Activated CD8-positive, alpha-beta T cell treated with anti-CD3 and anti-CD28 coated beads for 36 hours (primary cell): ENCODE measurements around the gene TSPAN4. TPM values are rescaled to one million over a fixed set of nuclear protein-coding genes. Genes with fewer than 3 reads are reported as not detected.

Experiments used
- ATAC-seq: fragments of 200-7000 bp; cut with Tn5 transposase; one replicate; pipeline ENCODE4 v1.10.0; 2021; ENCODE audit warnings: mild to moderate bottlenecking, moderate library complexity
- CTCF ChIA-PET: fragments of 350-600 bp; sonication (Branson Sonifier 250); formaldehyde crosslinking; loops from one replicate; lab custom pipeline; 2021; ENCODE audit warnings: antibody characterized with exemption; lab: Charles Lee
- POLR2A ChIA-PET: fragments of 350-600 bp; sonication (Branson Sonifier 250); formaldehyde crosslinking; loops from one replicate; lab custom pipeline; 2021; ENCODE audit warnings: antibody characterized with exemption; lab: Charles Lee
- DNase-seq: peaks from one replicate; pipeline ENCODE4 v3.0.0-alpha.2; 2020
- H3K27ac Mint-ChIP-seq: one replicate; pipeline ENCODE4 v1.8.0; 2021; ENCODE audit warnings: mild to moderate bottlenecking, mixed read lengths
- H3K27me3 Mint-ChIP-seq: one replicate; pipeline ENCODE4 v1.8.0; 2021; ENCODE audit warnings: mixed read lengths
- H3K36me3 Mint-ChIP-seq: one replicate; pipeline ENCODE4 v1.8.0; 2021; ENCODE audit warnings: low read depth, mixed read lengths
- H3K4me1 Mint-ChIP-seq: one replicate; pipeline ENCODE4 v1.8.0; 2021; ENCODE audit warnings: low read depth, mixed read lengths
- H3K4me3 Mint-ChIP-seq: one replicate; pipeline ENCODE4 v1.8.0; 2021; ENCODE audit warnings: mild to moderate bottlenecking, moderate library complexity, mixed read lengths
- H3K9me3 Mint-ChIP-seq: one replicate; pipeline ENCODE4 v1.8.0; 2021; ENCODE audit warnings: mixed read lengths
- intact Hi-C: fragments of 100-400 bp; cut with micrococcal nuclease; formaldehyde crosslinking; loops from one replicate; pipeline ENCODE4 v1.10.0; 2022
- total RNA-seq, 2 experiments: library from RNA; stranded (reverse); gene quantifications; one replicate each; pipeline ENCODE4 v1.2.3, GENCODE V29; 2021
- TF ChIP-seq, protein P1 (sequence below): fragments of 200-600 bp; IDR thresholded peaks from one replicate; pipeline ENCODE4 v1.8.0; 2022; ENCODE audit warnings: antibody characterized with exemption, mild to moderate bottlenecking

TSPAN4 gene
- total RNA-seq, 2 experiments from 2014 or later, result 15.4 to 16.0 TPM

DNA sequence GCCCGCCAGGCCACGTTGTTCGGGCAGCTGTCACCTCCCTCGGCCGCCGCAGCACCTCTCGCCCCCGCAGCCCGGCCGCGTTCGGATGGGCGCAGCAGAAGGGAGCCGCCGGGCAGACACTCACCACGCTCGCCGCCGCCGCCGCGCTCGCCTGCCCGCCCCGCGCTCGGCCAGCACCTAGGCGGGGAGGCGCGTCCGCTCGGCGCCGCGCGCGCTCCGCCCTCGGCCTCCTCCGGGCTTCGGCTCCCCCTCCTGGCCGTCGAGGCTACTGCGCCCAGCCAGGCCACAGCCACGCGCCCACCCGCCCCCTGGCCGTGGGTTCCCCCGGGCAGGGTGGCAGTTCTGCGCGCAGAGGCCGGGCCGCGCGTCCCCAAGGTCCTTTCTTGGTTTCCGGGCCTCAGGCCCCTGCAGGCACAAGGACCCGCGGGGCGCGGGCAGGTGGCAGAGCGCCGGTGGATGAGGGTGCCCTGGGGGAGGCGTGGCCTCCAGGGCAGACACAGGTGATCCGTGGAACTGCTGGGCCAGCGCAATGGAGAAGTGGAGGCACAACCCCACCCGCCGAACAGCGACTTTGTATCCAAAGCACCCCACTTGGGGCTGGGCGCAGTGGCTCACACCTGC is 44.4 kb upstream of the TSPAN4 start, which contains the start of gene SLC25A22:
SLC25A22 (minus strand) TSS at position 189 of the 621 bp plus-strand sequence. CDS start 3,275 bp downstream, outside the sequence.
- ATAC-seq (peak; percentile 64), DNase-seq (peak; percentile 87)
- Mint-ChIP-seq H3K36me3 (peaks cover 9% of the 10 kb centered on the region), H3K9me3 (no peaks in the 10 kb centered on the region), H3K4me3 (peak within 1 kb of the TSS; percentile 77), H3K27ac (peak within 1 kb of the TSS; percentile 80), H3K4me1 (peaks cover 14% of the 10 kb centered on the region), H3K27me3 (no peaks in the 10 kb centered on the region)
- TF ChIP-seq, protein P1, sequence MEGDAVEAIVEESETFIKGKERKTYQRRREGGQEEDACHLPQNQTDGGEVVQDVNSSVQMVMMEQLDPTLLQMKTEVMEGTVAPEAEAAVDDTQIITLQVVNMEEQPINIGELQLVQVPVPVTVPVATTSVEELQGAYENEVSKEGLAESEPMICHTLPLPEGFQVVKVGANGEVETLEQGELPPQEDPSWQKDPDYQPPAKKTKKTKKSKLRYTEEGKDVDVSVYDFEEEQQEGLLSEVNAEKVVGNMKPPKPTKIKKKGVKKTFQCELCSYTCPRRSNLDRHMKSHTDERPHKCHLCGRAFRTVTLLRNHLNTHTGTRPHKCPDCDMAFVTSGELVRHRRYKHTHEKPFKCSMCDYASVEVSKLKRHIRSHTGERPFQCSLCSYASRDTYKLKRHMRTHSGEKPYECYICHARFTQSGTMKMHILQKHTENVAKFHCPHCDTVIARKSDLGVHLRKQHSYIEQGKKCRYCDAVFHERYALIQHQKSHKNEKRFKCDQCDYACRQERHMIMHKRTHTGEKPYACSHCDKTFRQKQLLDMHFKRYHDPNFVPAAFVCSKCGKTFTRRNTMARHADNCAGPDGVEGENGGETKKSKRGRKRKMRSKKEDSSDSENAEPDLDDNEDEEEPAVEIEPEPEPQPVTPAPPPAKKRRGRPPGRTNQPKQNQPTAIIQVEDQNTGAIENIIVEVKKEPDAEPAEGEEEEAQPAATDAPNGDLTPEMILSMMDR, result peak; percentile 89
- ChIA-PET POLR2A (interaction anchor here (0.7 to 1.5 kb wide), 4 partner anchors 12 to 23 kb away, joined by 4 to 8 read pairs (median 4); partner anchors contain the start of gene RPLP2), CTCF (interaction anchor here (2.3 kb wide), 1 partner anchor 11 kb away, joined by 7 read pairs; the partner anchor contains the start of gene RPLP2)
- intact Hi-C loops, result no loop called here

DNA sequence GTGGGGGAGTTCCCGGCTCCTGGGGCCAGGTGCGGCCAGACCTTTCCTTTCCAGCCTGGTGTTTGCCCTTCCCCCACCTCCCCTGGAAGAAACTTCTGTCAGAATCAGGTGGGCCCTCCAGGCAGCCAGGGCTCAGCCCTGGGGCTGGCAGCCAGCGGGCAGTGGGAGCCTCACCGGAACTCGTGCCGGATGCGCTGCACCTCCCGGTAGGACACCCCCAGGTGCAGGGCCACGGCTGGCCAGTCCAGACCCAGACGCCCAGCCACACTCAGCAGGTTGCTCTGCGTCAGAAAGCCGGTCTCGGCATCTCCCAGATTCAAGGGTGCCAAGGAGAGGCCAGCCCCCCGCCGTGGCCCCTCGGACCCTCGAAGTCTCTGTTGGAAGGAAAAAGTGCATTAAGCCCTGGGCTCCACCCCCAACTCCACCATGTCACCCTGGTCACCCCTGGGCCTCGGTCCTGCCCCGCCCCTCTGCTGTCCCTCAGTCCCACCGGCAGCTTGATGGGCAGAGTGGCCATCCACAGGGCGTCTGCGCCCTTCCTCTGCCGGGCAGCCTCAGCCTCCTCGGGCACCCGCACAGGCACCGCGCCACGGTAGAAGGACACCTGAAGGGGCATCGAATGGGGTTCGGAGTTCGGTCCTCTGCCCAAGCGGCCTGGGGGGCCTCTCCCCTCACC is 42.9 kb upstream of the TSPAN4 start:
- H3K9me3 Mint-ChIP-seq, result no peaks in the 10 kb centered on the region
- H3K27me3 Mint-ChIP-seq, result no peaks in the 10 kb centered on the region
- intact Hi-C loops, result no loop called here
- H3K4me1 Mint-ChIP-seq, result peaks cover 12% of the 10 kb centered on the region
- ATAC-seq (no peak), DNase-seq (no peak)
- CTCF ChIA-PET, result no interaction called here
- H3K36me3 Mint-ChIP-seq, result peaks cover 2% of the 10 kb centered on the region
- POLR2A ChIA-PET, result interaction anchor here (0.7 to 1.8 kb wide), 6 partner anchors 8 to 14 kb away, joined by 3 to 9 read pairs (median 4); partner anchors contain the start of gene RPLP2
- TF ChIP-seq, protein P1, result no peak
- no peak overlapping the region for H3K27ac Mint-ChIP-seq
- no peak overlapping the region for H3K4me3 Mint-ChIP-seq

DNA sequence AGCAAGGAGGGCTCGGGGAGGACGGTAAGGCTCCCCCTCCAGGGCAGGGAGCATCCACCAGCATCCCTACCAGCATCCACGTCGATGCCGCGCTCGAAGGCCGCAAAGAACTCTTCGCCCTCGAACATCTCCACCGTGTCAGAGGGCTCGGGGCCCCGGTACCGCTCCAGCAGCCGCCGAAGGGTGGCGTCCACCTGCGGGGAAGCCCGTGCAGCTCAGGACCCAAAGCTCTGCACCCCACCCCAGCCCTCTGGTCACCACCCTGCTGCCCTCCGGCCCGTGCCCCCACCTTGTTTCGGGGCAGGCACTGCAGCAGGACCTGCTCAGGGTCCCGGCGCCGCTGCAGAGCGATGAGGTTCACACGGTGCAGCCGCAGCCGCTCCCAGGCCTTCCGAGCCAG is 42.2 kb upstream of the TSPAN4 start:
- CTCF ChIA-PET, result no interaction called here

DNA sequence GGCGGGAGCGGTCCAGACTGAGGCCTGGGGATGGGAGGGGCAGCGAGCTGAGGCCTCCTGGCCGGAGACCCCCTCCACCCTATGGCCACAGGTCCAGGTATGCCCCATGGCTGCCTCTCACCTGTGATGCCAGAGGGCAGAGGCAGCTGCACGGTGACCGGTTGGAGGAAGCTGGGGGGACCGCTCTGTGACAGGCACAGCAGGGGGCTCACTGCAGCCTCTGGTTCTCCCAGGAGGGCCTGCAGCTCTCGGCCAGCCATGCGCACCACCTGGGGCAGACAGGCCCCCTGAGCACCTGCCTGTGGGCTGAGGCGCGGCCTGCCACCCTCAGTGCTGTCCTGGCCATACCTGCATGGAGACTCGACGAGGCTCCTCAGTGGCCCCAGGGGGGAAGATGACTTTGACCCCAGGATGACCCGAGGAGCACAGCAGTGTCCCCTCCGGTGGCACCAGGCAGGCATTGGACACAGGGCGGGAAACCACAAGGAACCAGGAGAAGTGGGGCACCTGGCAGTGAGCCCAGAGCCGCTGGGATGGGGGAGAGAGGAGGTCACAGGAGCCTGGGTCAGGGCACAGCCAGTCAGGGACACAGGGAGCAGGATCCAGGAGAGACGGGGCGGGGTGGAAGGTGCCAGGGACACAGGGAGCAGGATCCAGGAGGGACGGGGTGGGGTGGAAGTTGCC is 41.4 kb upstream of the TSPAN4 start:
- Mint-ChIP-seq H3K27ac (no peak overlapping the region), H3K9me3 (no peaks in the 10 kb centered on the region), H3K27me3 (no peaks in the 10 kb centered on the region), H3K4me3 (no peak overlapping the region), H3K36me3 (peaks cover 2% of the 10 kb centered on the region), H3K4me1 (peaks cover 6% of the 10 kb centered on the region)
- DNase-seq, result no peak
- ATAC-seq, result no peak
- CTCF ChIA-PET, result no interaction called here
- TF ChIP-seq, protein P1, result no peak
- POLR2A ChIA-PET, result interaction anchor here (0.7 to 3.5 kb wide), 4 partner anchors 11 to 37 kb away, joined by 3 to 22 read pairs (median 4); no protein-coding TSS in a partner anchor
- intact Hi-C loops, result no loop called here

More for the DNA sequence above, 42.2 kb upstream of the TSPAN4 start:
- Mint-ChIP-seq H3K27me3 (no peaks in the 10 kb centered on the region), H3K4me1 (peaks cover 8% of the 10 kb centered on the region), H3K9me3 (no peaks in the 10 kb centered on the region), H3K36me3 (peaks cover 2% of the 10 kb centered on the region), H3K27ac (no peak overlapping the region), H3K4me3 (no peak overlapping the region)
- intact Hi-C loops, result no loop called here
- ATAC-seq (no peak), DNase-seq (no peak)
- TF ChIP-seq, protein P1, result no peak
- POLR2A ChIA-PET, result interaction anchor here (0.7 to 1.8 kb wide), 4 partner anchors 8 to 20 kb away, joined by 3 to 9 read pairs (median 4); no protein-coding TSS in a partner anchor
